Measurements from ENCODE around the gene DOCK10. TPM values are rescaled to one million over a fixed set of nuclear protein-coding genes. Genes with fewer than 3 reads are reported as not detected.

Gene DOCK10
- total and polyA plus RNA-seq, 9 of the 15 experiments (the other 6 are each of a cell fraction or from before 2014, with no cell fraction given), result 0.01 to 0.87 (median 0.18) TPM

GRCh38 chr2:224924631-224925030 is 117.6 kb downstream of the DOCK10 start:
- no peak for FAIRE-seq
- Histone ChIP-seq H3K4me1 (replicated peaks in 1 of 2; ENCODE audit: control insufficient read depth in 2 of 2, insufficient read depth in 2 of 2, low read length in 2 of 2) (no peaks in the 10 kb centered on the region), H3K36me3 (ENCODE audit: control insufficient read depth, insufficient read depth, low read length) (no peaks in the 10 kb centered on the region), H3K79me2 (ENCODE audit: control insufficient read depth, insufficient read depth, low read length) (no peaks in the 10 kb centered on the region), H3K4me3 (no peak overlapping the region), H3K9me3 (replicated peaks; ENCODE audit: control insufficient read depth, insufficient read depth, low read depth, low read length) (no peaks in the 10 kb centered on the region), H2AFZ (ENCODE audit: low read depth, low read length) (no peak overlapping the region), H3K9ac (ENCODE audit: insufficient read depth in 1 of 2, low read depth in 2 of 2, low read length in 2 of 2) (no peak overlapping the region), H4K20me1 (replicated peaks; ENCODE audit: control insufficient read depth, insufficient read depth, low read length) (no peaks in the 10 kb centered on the region), H3K4me2 (ENCODE audit: insufficient read depth, low read length) (no peak overlapping the region), H3K27me3 (ENCODE audit: control insufficient read depth in 2 of 2, insufficient read depth in 2 of 2, low read length in 2 of 2) (no peaks in the 10 kb centered on the region), H3K27ac (ENCODE audit: extremely low read depth, low read depth, low read length) (no peak overlapping the region), H3K9me1 (ENCODE audit: control insufficient read depth, insufficient read depth, low read length) (no peaks in the 10 kb centered on the region)
- POLR2A ChIA-PET, result no interaction called here
- intact Hi-C loops (cut with micrococcal nuclease), result no loop called here
- CTCF ChIA-PET (ENCODE audit: low intra/inter-chr PET ratio), result no interaction called here
- BruUV-seq (replicated peaks), result no TSS peak
- in situ Hi-C loops (cut with MboI), result no loop called here
- ATAC-seq, result no peak
- WGBS (ENCODE audit: insufficient coverage, low coverage, missing lambda C conversion rate), result 0% methylated on average over 2 of the region's 2 CpGs
- no peak for DNase-seq (ENCODE audit: extremely low read depth in 1 of 4, low spot score in 3 of 4)
- TF ChIP-seq KLF16 (IDR thresholded peaks at IDR 0.05) (no peak), PKNOX1 (IDR thresholded peaks at IDR 0.05) (no peak), BDP1 (IDR thresholded peaks at IDR 0.05; ENCODE audit: insufficient read depth, insufficient read length) (no peak), ZNF23 (CRISPR knock-in tag; IDR thresholded peaks at IDR 0.05) (no peak), FOXJ2 (tag; IDR thresholded peaks at IDR 0.05) (no peak), ILK (tag; IDR thresholded peaks at IDR 0.05; ENCODE audit: borderline replicate concordance, low read depth) (no peak), THRB (CRISPR knock-in tag; conservative IDR thresholded peaks at IDR 0.05) (no peak), CSDE1 (IDR thresholded peaks at IDR 0.05) (no peak), ZC3H8 (IDR thresholded peaks at IDR 0.05) (no peak), ZSCAN32 (CRISPR knock-in tag; IDR thresholded peaks at IDR 0.05) (no peak), NCOA2 (IDR thresholded peaks at IDR 0.05; ENCODE audit: partially characterized antibody in 2 of 2) (no peak), HBP1 (CRISPR knock-in tag; IDR thresholded peaks at IDR 0.05) (no peak), ZNF589 (CRISPR knock-in tag; IDR thresholded peaks at IDR 0.05; ENCODE audit: low read depth) (no peak), SUPT5H (IDR thresholded peaks at IDR 0.05) (no peak), FOXP4 (CRISPR knock-in tag; IDR thresholded peaks at IDR 0.05; ENCODE audit: borderline replicate concordance) (no peak), NR1H2 (CRISPR knock-in tag; IDR thresholded peaks at IDR 0.05) (no peak), CHD1 (IDR thresholded peaks at IDR 0.05; ENCODE audit: low read length) (no peak), ATF1 (CRISPR knock-in tag; IDR thresholded peaks at IDR 0.05) (no peak), ATF1 (tag; IDR thresholded peaks at IDR 0.05) (no peak)

All from K562 (cell line).